Keratinocyte (primary cell): ENCODE results near the gene RCAN2. TPM values are rescaled to one million over a fixed set of nuclear protein-coding genes. Genes with fewer than 3 reads are reported as not detected.

ENCODE experiments used
- DNase-seq: peaks from one replicate; pipeline ENCODE4 v3.0.0-alpha.2; 2011; ENCODE audit warnings: low read depth, missing footprints, low spot score
- FAIRE-seq: peaks from 2 replicates; lab custom pipeline; 2011; peaks lifted over from hg19 to GRCh38; lab: Jason Lieb, UNC
- H2AFZ ChIP-seq: 2 replicates; pipeline ENCODE4 v1.6.0; 2012; ENCODE audit warnings: low read length, control low read depth, inconsistent platforms; ENCODE audit not compliant: control insufficient read depth
- H3K27ac ChIP-seq: 2 replicates; pipeline ENCODE4 v1.5.1; 2011; ENCODE audit warnings: low read length; ENCODE audit not compliant: control insufficient read depth, insufficient read depth
- H3K27me3 ChIP-seq: 3 replicates; pipeline ENCODE4 v1.6.0; 2011; ENCODE audit warnings: low read length; ENCODE audit not compliant: control insufficient read depth, insufficient read depth; ENCODE audit errors: extremely low read depth
- H3K36me3 ChIP-seq, 2 experiments: 2 replicates in 1 of 2; 3 replicates in 1 of 2; pipeline ENCODE4 v1.5.1; 2011; ENCODE audit warnings: low read length in 2 of 2, mild to moderate bottlenecking in 1 of 2; ENCODE audit not compliant: control insufficient read depth in 2 of 2, insufficient read depth in 2 of 2; ENCODE audit errors: extremely low read depth in 1 of 2
- H3K4me1 ChIP-seq: 3 replicates; pipeline ENCODE4 v1.5.1; 2011; ENCODE audit warnings: low read length; ENCODE audit not compliant: control insufficient read depth, insufficient read depth; ENCODE audit errors: extremely low read depth
- H3K4me2 ChIP-seq: 3 replicates; pipeline ENCODE4 v1.6.0; 2011; ENCODE audit warnings: low read depth, low read length; ENCODE audit not compliant: control insufficient read depth, insufficient read depth; ENCODE audit errors: extremely low read depth
- H3K4me3 ChIP-seq, 3 experiments: fragments of 200-600 bp in 1 of 3; sonication (generic) in 1 of 3; 2 replicates in 2 of 3; 3 replicates in 1 of 3; pipeline ENCODE4 v1.5.1; 2011 to 2016; ENCODE audit warnings: low read length in 3 of 3, mild to moderate bottlenecking in 3 of 3, control low read depth in 2 of 3, inconsistent platforms in 1 of 3, low read depth in 1 of 3, mixed read lengths in 1 of 3, mixed run types in 1 of 3, moderate library complexity in 1 of 3; ENCODE audit not compliant: control insufficient read depth in 2 of 3, insufficient read depth in 2 of 3; ENCODE audit errors: extremely low read depth in 1 of 3
- H3K79me2 ChIP-seq: 2 replicates; pipeline ENCODE4 v1.6.0; 2012; ENCODE audit warnings: low read length; ENCODE audit not compliant: control insufficient read depth, insufficient read depth
- H3K9ac ChIP-seq: 3 replicates; pipeline ENCODE4 v1.6.0; 2011; ENCODE audit warnings: low read length; ENCODE audit not compliant: control insufficient read depth, insufficient read depth; ENCODE audit errors: extremely low read depth
- H3K9me1 ChIP-seq: 3 replicates; pipeline ENCODE4 v1.6.0; 2011; ENCODE audit warnings: low read length; ENCODE audit not compliant: control insufficient read depth, insufficient read depth; ENCODE audit errors: extremely low read depth
- H3K9me3 ChIP-seq: 2 replicates; pipeline ENCODE4 v1.5.1; 2012; ENCODE audit warnings: low read depth, low read length; ENCODE audit not compliant: control insufficient read depth
- H4K20me1 ChIP-seq: 3 replicates; pipeline ENCODE4 v1.6.0; 2011; ENCODE audit warnings: low read length; ENCODE audit not compliant: control insufficient read depth, insufficient read depth; ENCODE audit errors: extremely low read depth
- EZH2 ChIP-seq: IDR thresholded peaks from one replicate; pipeline ENCODE4 v1.6.1; 2012; ENCODE audit warnings: inconsistent platforms, mild to moderate bottlenecking, low read length, moderate library complexity
- dilution Hi-C: fragments of 300-500 bp; cut with MboI; formaldehyde crosslinking; loops from one replicate; pipeline ENCODE4 v1.7.0; 2020; ENCODE audit warnings: low sequenced_read_pairs; ENCODE audit not compliant: extremely low pct_ligation_motif_present
- polyA plus RNA-seq, 5 experiments: library from polyadenylated mRNA; depleted of rRNA in 3 of 5; stranded (reverse) in 3 of 5; stranded (forward) in 1 of 5; unstranded in 1 of 5; fragments of >200 nt; gene quantifications; 1 replicate in 1 of 5; 2 replicates in 3 of 5; 3 replicates in 1 of 5; pipeline versions ENCODE4 v1.2.1 to v1.2.3, GENCODE V29; 2011 to 2012; ENCODE audit warnings: missing spikeins in 2 of 5, low read depth in 1 of 5, low replicate concordance in 1 of 5
- TF ChIP-seq, protein P1 (sequence below), 3 experiments: IDR thresholded peaks in 1 of 3; conservative IDR thresholded peaks in 1 of 3; optimal IDR thresholded peaks in 1 of 3; 2 replicates in 2 of 3; 3 replicates in 1 of 3; pipeline versions ENCODE3 to v1.5.1; 2011; ENCODE audit warnings: low read length in 3 of 3, mild to moderate bottlenecking in 3 of 3, moderate library complexity in 2 of 3, control low read depth in 1 of 3, inconsistent platforms in 1 of 3; ENCODE audit not compliant: insufficient read depth in 2 of 3; ENCODE audit errors: extremely low read depth in 1 of 3

Gene RCAN2
- polyA plus RNA-seq, 1 donor (not counting 4 experiments of a cell fraction or from before 2014, with no cell fraction given): not detected

DNA sequence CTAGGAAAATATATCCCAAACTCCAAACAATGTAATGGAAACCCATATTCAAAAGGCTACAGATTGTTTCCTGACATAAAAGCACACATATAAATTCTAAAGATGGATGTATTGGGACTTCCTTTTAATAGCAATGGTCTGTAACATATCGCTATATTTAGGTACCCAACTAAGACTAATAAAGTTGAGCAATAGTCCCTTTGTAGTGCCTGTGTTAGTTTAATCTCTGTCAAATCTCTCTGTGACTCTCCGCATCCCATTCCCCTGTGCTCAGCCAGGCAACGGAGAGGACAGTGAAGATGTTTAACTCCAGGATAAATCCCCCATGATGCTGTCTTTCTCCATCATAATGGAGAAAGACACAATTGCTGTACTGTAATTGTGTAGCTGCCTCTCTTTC, 19.0 kb downstream of the RCAN2 start:
- H3K36me3 ChIP-seq: no peaks in the 10 kb centered on the region
- no peaks in the 10 kb centered on the region for H3K4me1 ChIP-seq
- no peak overlapping the region for H3K27ac ChIP-seq
- no peak overlapping the region for H2AFZ ChIP-seq
- TF ChIP-seq EZH2: no peak
- TF ChIP-seq, protein P1, sequence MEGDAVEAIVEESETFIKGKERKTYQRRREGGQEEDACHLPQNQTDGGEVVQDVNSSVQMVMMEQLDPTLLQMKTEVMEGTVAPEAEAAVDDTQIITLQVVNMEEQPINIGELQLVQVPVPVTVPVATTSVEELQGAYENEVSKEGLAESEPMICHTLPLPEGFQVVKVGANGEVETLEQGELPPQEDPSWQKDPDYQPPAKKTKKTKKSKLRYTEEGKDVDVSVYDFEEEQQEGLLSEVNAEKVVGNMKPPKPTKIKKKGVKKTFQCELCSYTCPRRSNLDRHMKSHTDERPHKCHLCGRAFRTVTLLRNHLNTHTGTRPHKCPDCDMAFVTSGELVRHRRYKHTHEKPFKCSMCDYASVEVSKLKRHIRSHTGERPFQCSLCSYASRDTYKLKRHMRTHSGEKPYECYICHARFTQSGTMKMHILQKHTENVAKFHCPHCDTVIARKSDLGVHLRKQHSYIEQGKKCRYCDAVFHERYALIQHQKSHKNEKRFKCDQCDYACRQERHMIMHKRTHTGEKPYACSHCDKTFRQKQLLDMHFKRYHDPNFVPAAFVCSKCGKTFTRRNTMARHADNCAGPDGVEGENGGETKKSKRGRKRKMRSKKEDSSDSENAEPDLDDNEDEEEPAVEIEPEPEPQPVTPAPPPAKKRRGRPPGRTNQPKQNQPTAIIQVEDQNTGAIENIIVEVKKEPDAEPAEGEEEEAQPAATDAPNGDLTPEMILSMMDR (optimal IDR thresholded peaks at IDR 0.05 in 1 of 3, IDR thresholded peaks at IDR 0.05 in 1 of 3, conservative IDR thresholded peaks at IDR 0.05 in 1 of 3; ENCODE audit: extremely low read depth in 1 of 3, insufficient read depth in 2 of 3, low read length in 3 of 3): no peak
- FAIRE-seq: no peak
- dilution Hi-C loops: no loop called here
- no peak for DNase-seq
- no peaks in the 10 kb centered on the region for H3K79me2 ChIP-seq
- no peaks in the 10 kb centered on the region for H3K9me3 ChIP-seq
- no peak overlapping the region for H3K9ac ChIP-seq
- H3K4me3 ChIP-seq: no peak overlapping the region
- H3K4me2 ChIP-seq: no peak overlapping the region
- H3K27me3 ChIP-seq: no peaks in the 10 kb centered on the region
- H3K9me1 ChIP-seq: no peaks in the 10 kb centered on the region
- H4K20me1 ChIP-seq: no peaks in the 10 kb centered on the region

- DNase-seq: no peak
- Histone ChIP-seq H3K9me3 (no peaks in the 10 kb centered on the region), H3K9ac (no peak overlapping the region), H3K4me1 (no peaks in the 10 kb centered on the region), H3K36me3 (no peaks in the 10 kb centered on the region), H2AFZ (no peak overlapping the region), H3K27ac (no peak overlapping the region), H3K4me3 (no peak overlapping the region), H3K79me2 (no peaks in the 10 kb centered on the region), H3K27me3 (no peaks in the 10 kb centered on the region), H3K9me1 (no peaks in the 10 kb centered on the region), H4K20me1 (no peaks in the 10 kb centered on the region), H3K4me2 (no peak overlapping the region)
- dilution Hi-C loops: no loop called here
- no peak for TF ChIP-seq EZH2
- TF ChIP-seq, protein P1 (optimal IDR thresholded peaks at IDR 0.05 in 1 of 3, IDR thresholded peaks at IDR 0.05 in 1 of 3, conservative IDR thresholded peaks at IDR 0.05 in 1 of 3; ENCODE audit: extremely low read depth in 1 of 3, insufficient read depth in 2 of 3, low read length in 3 of 3): no peak
- FAIRE-seq: no peak
Measured at GRCh38 chr6:46469021-46469420, 22.2 kb downstream of the RCAN2 start.
